Fibroblast of lung (primary cell): Measurements from ENCODE around the gene SMAD4.

ENCODE experiments used
- EZH2 ChIP-seq: IDR thresholded peaks from 2 replicates; pipeline ENCODE4 v1.5.1; 2012; ENCODE audit warnings: low read length, control low read depth, mild to moderate bottlenecking; ENCODE audit errors: missing control alignments
- TF ChIP-seq, protein P1 (sequence below), 2 donors: IDR thresholded peaks in 1 of 2; conservative IDR thresholded peaks in 1 of 2; 1 replicate in 1 of 2; 2 replicates in 1 of 2; pipeline ENCODE4 v1.5.1; 2011 to 2012; ENCODE audit warnings: low read length in 2 of 2, control low read depth in 1 of 2, inconsistent platforms in 1 of 2, low read depth in 1 of 2, mild to moderate bottlenecking in 1 of 2

DNA sequence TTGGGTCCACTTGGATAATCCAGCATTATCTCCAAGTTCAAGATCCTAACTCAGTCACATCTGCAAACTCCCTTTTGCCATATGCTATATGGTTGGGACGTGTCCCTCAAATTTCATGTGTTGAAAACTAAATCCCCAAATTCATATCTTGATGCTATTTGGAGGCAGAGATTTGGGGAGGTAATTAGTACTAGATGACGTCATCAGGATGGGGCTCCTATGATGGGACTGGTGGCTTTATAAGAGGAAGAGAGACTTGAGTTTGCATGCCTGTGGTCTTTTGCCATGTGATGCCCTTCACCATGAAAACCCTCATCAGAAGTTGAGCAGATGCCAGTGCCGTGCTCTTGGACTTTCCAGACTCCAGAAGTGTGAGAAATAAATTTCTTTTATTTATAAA lies 16.8 kb upstream of the SMAD4 start:
- TF ChIP-seq, protein P1, sequence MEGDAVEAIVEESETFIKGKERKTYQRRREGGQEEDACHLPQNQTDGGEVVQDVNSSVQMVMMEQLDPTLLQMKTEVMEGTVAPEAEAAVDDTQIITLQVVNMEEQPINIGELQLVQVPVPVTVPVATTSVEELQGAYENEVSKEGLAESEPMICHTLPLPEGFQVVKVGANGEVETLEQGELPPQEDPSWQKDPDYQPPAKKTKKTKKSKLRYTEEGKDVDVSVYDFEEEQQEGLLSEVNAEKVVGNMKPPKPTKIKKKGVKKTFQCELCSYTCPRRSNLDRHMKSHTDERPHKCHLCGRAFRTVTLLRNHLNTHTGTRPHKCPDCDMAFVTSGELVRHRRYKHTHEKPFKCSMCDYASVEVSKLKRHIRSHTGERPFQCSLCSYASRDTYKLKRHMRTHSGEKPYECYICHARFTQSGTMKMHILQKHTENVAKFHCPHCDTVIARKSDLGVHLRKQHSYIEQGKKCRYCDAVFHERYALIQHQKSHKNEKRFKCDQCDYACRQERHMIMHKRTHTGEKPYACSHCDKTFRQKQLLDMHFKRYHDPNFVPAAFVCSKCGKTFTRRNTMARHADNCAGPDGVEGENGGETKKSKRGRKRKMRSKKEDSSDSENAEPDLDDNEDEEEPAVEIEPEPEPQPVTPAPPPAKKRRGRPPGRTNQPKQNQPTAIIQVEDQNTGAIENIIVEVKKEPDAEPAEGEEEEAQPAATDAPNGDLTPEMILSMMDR (conservative IDR thresholded peaks at IDR 0.05 in 1 of 2, IDR thresholded peaks at IDR 0.05 in 1 of 2; ENCODE audit: low read depth in 1 of 2, low read length in 2 of 2) = no peak
- no peak for TF ChIP-seq EZH2
